ENCODE results near the gene SNAI1. TPM values are rescaled to one million over a fixed set of nuclear protein-coding genes. Genes with fewer than 3 reads are reported as not detected.
A peak's percentile ranks its signal among the peaks of the same experiment; 100 is the strongest.

SNAI1 gene
- total and polyA plus RNA-seq, 2 of the 4 experiments (the other 2 are of a cell fraction), result 0.54 to 13.7 TPM

- TF ChIP-seq MAZ (IDR thresholded peaks at IDR 0.05; ENCODE audit: borderline replicate concordance, low read depth, low read length), result no peak
Measured at GRCh38 chr20:50014570-50015562, 32.1 kb downstream of the SNAI1 start (continued).

- Histone ChIP-seq H3K27ac (ENCODE audit: insufficient read depth, low read length) (no peak overlapping the region), H2BK15ac (ENCODE audit: low read depth, low read length) (no peak overlapping the region), H3K56ac (ENCODE audit: extremely low read depth, insufficient read depth, low read length) (no peak overlapping the region), H2BK20ac (ENCODE audit: low read depth, low read length) (no peak overlapping the region), H3K27me3 (ENCODE audit: control insufficient read depth, insufficient read depth, low read length) (no peaks in the 10 kb centered on the region), H3K36me3 (ENCODE audit: control insufficient read depth, insufficient read depth, low read length) (no peaks in the 10 kb centered on the region), H4K91ac (ENCODE audit: insufficient read depth, low read depth, low read length) (no peak overlapping the region), H3K79me1 (ENCODE audit: low read depth in 1 of 2, low read length in 2 of 2) (no peaks in the 10 kb centered on the region), H3K18ac (ENCODE audit: low read depth, low read length) (no peak overlapping the region), H3K4ac (ENCODE audit: low read depth, low read length) (no peak overlapping the region), H4K20me1 (ENCODE audit: insufficient read depth, low read length) (no peaks in the 10 kb centered on the region), H3K4me1 (ENCODE audit: control insufficient read depth, insufficient read depth, low read length) (no peaks in the 10 kb centered on the region), H3K14ac (replicated peaks; ENCODE audit: low read depth, low read length) (no peak overlapping the region), H2BK5ac (ENCODE audit: low read depth, low read length, poor library complexity, severe bottlenecking) (no peak overlapping the region), H3K4me3 (ENCODE audit: insufficient read depth, low read depth, low read length) (no peak overlapping the region), H3K9me1 (ENCODE audit: insufficient read depth, low read length) (no peaks in the 10 kb centered on the region), H2AK5ac (ENCODE audit: low read depth, low read length) (no peak overlapping the region), H2AK9ac (replicated peaks; ENCODE audit: low read depth, low read length, poor library complexity) (peak overlapping the region; percentile 50), H3K9ac (ENCODE audit: low read depth, low read length) (no peak overlapping the region), H2AFZ (replicated peaks; ENCODE audit: low read length, poor library complexity) (no peak overlapping the region), H4K8ac (ENCODE audit: low read depth in 2 of 2, low read length in 2 of 2) (no peak overlapping the region), H4K5ac (ENCODE audit: low read depth, low read length) (no peak overlapping the region), H3K9me3 (ENCODE audit: control insufficient read depth, insufficient read depth, low read length) (no peaks in the 10 kb centered on the region), H2BK120ac (ENCODE audit: low read depth, low read length) (no peak overlapping the region), H3K4me2 (ENCODE audit: low read depth, low read length) (no peak overlapping the region), H3K23ac (ENCODE audit: low read depth, low read length) (no peak overlapping the region)
- intact Hi-C loops (cut with micrococcal nuclease) (no loop called here), in situ Hi-C loops (cut with MboI; ENCODE audit: low sequenced_read_pairs) (no loop called here), dilution Hi-C loops (cut with HindIII; ENCODE audit: low sequenced_read_pairs, unreplicated experiment) (no loop called here)
- no TSS peak for BruUV-seq (replicated peaks)
- TF ChIP-seq RFX5 (IDR thresholded peaks at IDR 0.05; ENCODE audit: low read depth, low read length) (no peak), RAD21 (IDR thresholded peaks at IDR 0.05; ENCODE audit: low read length) (no peak), RCOR1 (IDR thresholded peaks at IDR 0.05; ENCODE audit: insufficient replicate concordance, low read length) (no peak), NFE2L2 (IDR thresholded peaks at IDR 0.05; ENCODE audit: low read depth, low read length) (no peak), ELK1 (IDR thresholded peaks at IDR 0.05; ENCODE audit: borderline replicate concordance, low read depth, low read length) (no peak), MAFK (IDR thresholded peaks at IDR 0.05; ENCODE audit: low read depth, low read length) (no peak), CHD1 (IDR thresholded peaks at IDR 0.05; ENCODE audit: low read depth, low read length) (no peak), BHLHE40 (IDR thresholded peaks at IDR 0.05; ENCODE audit: low read depth, low read length) (no peak), CEBPB (IDR thresholded peaks at IDR 0.05; ENCODE audit: low read depth, low read length) (no peak), POLR2A (IDR thresholded peaks at IDR 0.05; ENCODE audit: low read depth, low read length) (no peak)
- no peak for ATAC-seq (ENCODE audit: low read depth)
- 100% methylated on average over 1 of the region's 8 CpGs; no CpG with 5 or more reads in 1 of the 2 experiments for WGBS, 2 experiments (ENCODE audit: extremely low coverage in 2 of 2, insufficient read length in 1 of 2)
- POLR2A ChIA-PET (ENCODE audit: unreplicated experiment), result no interaction called here
- CTCF ChIA-PET, result no interaction called here
- DNase-seq, result no peak
Measured at GRCh38 chr20:50015636-50015992, 32.8 kb downstream of the SNAI1 start.

All from IMR-90 (cell line).